Activated effector memory CD4-positive, alpha-beta T cell treated with Interleukin-2 at 50 U/mL for 16 hours (primary cell): ENCODE results near the gene CBX1.
A peak's percentile ranks its signal among the peaks of the same experiment; 100 is the strongest.

ENCODE experiments used
- DNase-seq: peaks from one replicate; pipeline ENCODE4 v3.0.0-alpha.2; 2020

Gene CBX1

DNA sequence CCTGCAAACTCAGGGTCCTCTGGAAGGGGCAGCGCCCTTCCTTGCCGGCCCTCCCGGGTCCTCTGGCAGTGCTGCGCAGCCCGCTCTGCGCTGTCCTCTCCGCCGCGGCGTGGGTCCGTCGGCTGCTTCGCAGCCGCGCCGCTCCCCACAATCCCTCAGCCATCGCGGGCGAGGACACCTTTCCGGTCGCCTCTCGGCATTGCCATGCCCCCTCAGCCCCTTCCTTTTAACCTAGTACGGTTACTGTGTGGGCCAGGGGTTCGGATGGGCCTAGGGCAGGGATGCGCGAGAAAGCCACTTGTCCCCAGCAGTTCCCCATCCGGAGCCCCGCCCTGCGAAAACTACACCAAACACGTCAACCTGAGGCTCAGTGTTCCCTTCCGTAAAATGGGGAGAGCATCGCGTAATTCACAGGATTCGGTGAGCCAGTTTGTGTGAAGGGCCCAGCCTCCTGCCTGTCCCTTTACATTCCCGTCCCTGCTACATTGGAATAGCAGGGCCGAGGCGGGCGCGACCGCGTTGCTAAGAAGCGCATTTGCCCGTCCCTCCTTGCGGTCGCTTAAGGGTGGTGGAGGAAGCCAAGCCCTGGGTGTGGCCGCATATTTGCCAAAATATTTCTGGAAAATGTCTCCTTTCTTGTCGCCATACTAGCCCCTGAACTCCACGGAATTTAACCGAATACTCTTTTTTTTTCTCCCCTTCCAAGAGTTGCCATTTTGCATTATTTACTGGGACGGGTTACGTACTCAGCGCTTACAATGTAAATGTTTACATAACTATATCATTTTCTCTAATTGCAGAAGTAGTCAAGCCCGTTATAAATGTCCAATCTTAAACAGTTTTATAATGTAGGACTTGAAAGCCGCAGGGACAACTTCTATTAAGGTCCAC lies 76.9 kb downstream of the CBX1 start:
- peak; percentile 48 for DNase-seq

- DNase-seq, result peak; percentile 36
Measured at GRCh38 chr17:48023400-48024148, 77.7 kb downstream of the CBX1 start.

DNA sequence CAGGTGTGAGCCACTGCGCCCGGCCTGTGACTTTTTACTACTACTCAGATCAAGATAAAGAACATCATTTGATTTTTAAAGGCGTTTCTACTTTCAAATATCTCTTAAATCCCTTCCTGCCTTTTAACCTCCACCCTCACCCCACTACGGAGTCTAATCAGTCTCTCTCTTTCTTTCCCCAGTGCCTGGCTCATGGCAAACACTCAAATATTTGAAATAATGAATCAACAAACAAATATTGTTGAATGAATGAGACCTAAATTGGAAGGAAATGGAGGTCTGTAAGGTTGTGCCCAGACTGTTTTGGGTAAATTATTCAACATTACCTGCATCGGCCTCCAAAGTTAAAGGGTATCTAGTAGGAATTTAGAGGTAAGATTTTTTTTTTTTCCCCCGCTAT lies 78.4 kb downstream of the CBX1 start:
- no peak for DNase-seq

DNA sequence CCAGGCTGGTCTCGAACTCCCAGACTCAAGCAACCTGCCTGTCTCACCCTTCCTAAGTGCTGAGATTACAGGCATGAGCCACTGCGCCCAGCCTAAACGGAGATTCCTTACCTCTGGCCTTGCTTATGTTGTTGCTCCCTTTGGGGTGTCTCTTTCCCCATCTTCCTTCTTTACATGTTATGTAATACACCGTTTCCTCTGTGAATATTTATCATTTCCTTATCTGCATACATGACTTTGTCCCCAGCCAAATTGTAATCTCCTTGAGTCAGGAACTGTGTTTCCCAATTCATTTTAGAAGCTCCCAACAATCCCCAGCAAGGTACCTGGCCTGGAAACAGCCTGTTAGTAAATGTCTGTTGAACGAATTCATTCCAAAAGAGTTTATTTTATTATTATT lies 79.3 kb downstream of the CBX1 start:
- no peak for DNase-seq
